HG03521 (cell line): ENCODE results near the gene PUS3.

Experiments used
- ATAC-seq: cut with Tn5 transposase; IDR thresholded peaks from one replicate; pipeline ENCODE4 v1.9.1; 2021; ENCODE audit warnings: mild to moderate bottlenecking, moderate library complexity; ENCODE audit not compliant: unreplicated experiment

Gene PUS3

GRCh38 chr11:125941619-125942611 is 38.9 kb upstream of the PUS3 start:
- ATAC-seq, result no peak

DNA sequence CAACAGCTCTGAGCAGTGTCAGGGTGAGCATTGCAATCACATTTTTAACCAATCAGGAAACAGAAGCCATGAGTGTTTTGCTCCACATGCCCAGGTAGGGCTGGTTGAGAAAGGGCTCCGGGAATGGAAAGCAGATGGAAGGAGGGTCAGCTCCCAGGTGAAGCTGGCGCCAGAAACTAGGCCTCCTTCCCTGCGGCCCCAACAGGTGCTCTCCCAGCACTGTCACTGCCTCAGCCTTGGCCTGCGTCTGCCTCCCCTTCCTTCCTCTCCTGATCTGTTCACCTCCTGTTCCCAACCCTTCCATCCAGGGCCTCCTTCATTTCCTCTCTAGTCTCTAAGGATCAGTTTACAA is 38.2 kb upstream of the PUS3 start:
- ATAC-seq, result no peak

- no peak for ATAC-seq
Observed at GRCh38 chr11:125940145-125940544, 37.1 kb upstream of the PUS3 start.

GRCh38 chr11:125939081-125939521 is 36.1 kb upstream of the PUS3 start:
- no peak for ATAC-seq

- no peak for ATAC-seq
Observed at GRCh38 chr11:125938418-125938817, 35.4 kb upstream of the PUS3 start.

DNA sequence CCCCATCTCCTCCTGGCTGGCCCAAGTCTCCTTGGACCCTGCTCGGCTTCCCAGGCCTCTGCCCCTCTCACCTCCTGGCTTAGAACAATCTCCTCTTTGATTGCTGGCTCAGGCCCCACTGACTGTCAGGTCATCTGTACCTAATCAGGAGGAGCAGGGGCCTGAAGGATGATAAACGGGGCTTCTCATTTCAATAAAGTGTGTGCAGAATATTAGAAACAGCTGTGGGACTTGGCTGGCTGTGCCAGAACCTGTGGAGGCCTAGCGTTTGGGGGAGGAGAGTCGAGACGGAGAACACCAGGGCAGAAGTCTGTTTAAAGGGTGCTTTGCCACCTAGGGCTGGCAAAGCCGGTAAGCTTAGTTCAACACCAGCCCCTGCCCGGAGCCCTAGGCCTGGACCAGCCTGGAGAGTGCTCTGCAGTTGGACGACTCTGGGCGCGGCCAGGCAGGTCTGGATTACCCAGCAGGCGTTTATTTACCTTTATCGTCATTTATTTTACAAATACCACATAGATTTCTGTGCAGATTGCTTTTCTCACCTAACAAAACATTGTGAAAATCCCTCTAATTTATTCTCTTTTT is 32.7 kb upstream of the PUS3 start:
- no peak for ATAC-seq

GRCh38 chr11:125935056-125935455 is 32.0 kb upstream of the PUS3 start:
- no peak for ATAC-seq

DNA sequence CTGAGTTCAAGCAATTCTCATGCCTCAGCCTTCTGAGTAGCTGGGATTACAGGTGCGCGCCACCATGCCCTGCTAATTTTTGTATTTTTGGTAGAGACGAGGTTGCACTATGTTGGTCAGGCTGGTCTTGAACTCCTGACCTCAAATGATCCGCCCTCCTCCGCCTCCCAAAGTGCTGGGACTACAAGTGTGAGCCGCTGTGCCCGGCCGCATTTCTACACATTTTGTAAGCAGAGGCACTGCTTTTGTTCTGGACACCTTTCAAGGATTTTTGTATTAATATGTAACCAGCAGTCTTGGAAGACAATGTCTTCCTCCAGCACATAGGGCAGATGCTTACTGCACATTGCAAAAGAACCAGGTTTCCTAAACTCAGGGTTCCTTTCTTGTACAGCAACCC is 31.5 kb upstream of the PUS3 start:
- ATAC-seq, result no peak

GRCh38 chr11:125933030-125933813 is 30.2 kb upstream of the PUS3 start:
- ATAC-seq, result no peak

- no peak for ATAC-seq
Observed at GRCh38 chr11:125932301-125932700, 29.3 kb upstream of the PUS3 start.

- no peak for ATAC-seq
Observed at GRCh38 chr11:125931668-125932067, 28.7 kb upstream of the PUS3 start.

DNA sequence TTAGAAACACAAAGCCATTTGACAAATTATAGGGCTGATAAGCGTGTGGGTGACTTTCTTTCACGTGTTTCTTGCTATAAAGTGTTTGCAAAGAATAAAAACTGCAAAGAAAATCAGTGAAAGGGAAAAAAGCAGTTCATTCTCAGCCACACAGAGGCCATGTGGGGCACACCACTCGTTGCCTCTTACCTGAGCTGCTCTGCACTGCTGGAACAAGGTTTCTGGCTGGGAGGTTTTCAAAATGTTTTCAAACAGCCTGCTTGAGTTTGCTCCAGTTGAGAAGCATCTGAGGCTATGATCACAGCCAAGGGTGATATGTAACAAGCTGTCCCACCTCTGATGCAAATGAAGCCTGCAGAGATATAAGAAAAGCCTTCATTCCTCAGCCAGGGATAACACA is 28.1 kb upstream of the PUS3 start:
- ATAC-seq, result no peak

GRCh38 chr11:125930076-125930450 is 27.1 kb upstream of the PUS3 start:
- ATAC-seq, result no peak

GRCh38 chr11:125929445-125930075 is 26.6 kb upstream of the PUS3 start:
- ATAC-seq, result no peak

DNA sequence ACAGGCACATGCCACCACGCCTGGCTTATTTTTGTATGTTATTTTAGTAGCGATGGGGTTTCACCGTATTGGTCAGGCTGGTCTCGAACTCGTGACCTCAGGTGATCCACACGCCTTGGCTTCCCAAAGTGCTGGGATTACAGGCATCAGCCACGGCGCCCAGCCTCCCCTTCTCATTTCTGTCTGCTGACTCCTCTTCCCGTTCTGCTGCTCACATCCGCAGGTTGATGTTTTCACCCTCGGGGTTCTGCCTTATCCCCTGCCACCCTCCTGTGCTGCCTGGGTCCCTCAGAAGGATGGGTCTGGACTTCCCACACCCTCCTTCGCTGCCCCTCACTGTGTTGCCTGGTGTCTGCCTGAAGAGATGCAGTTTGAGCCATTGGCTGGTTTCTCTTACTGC is 23.7 kb upstream of the PUS3 start:
- no peak for ATAC-seq

GRCh38 chr11:125925804-125926203 is 22.8 kb upstream of the PUS3 start:
- no peak for ATAC-seq

- no peak for ATAC-seq
Observed at GRCh38 chr11:125925247-125925740, 22.3 kb upstream of the PUS3 start.

GRCh38 chr11:125924384-125925007 is 21.5 kb upstream of the PUS3 start:
- no peak for ATAC-seq

DNA sequence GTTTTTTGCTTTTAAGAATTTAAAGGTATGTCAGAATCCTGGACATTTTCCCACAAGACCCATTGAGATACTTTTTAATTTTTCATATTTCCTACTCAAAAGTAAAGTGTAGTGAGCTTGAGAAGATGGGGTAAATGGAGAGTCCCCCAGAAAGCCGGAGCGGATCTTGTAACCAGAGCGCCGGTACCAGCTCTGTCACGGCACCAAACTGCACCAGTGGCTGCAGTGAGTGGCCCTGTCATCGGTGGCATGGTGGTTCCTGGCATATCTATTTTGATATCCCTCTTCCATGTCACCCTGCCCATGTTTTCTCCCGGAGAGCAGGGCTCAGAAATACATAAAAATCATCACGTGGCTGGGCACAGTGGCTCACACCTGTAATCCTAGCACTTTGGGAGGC is 20.6 kb upstream of the PUS3 start:
- ATAC-seq, result no peak

DNA sequence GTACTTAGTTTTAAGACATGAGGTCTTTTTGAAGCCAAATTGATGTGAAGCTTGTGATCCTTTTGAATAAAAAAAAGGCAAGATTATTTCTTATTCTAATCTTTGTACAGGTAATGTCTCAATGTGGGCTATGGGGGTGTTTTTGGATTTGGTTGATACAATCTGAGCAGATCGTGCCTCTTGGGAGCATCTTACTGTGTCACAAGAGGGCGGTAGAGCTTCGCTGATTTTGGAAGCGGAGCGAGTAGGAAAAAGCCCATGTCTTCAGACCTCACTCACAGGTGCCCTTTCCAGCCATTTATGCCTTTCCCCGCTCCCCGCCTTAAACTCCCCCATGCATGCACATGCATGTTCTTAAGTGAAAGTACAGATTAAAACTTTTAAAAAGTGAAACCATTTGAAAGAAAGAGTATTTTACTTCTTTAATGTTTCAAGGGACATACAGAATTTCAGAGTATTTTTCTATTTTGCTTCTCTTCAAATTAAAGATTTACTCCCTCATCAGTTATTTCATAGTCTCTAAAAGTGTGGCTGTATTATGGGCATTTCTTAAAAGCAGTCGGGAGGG is 20.1 kb upstream of the PUS3 start:
- ATAC-seq, result no peak
